Natural killer cell (primary cell): ENCODE results near the gene TYRO3. TPM values are rescaled to one million over a fixed set of nuclear protein-coding genes. Genes with fewer than 3 reads are reported as not detected.

Experiments used
- ATAC-seq, 3 donors: fragments of 150-1000 bp in 2 of 3; fragments of 200-7000 bp in 1 of 3; cut with Tn5 transposase; 1 replicate in 1 of 3; 2 replicates in 2 of 3; pipeline ENCODE4 v1.10.0; 2021; ENCODE audit warnings: mild to moderate bottlenecking in 2 of 3, moderate library complexity in 2 of 3
- DNase-seq, 2 donors: peaks; one replicate each; pipeline versions ENCODE4 v3.0.0 to v3.0.0-alpha.2; 2013 to 2021; ENCODE audit warnings: mixed read lengths in 1 of 2
- H3K27ac ChIP-seq: one replicate; pipeline ENCODE4 v1.5.1; 2013; ENCODE audit warnings: mild to moderate bottlenecking, low read length
- H3K27me3 ChIP-seq: one replicate; pipeline ENCODE4 v1.6.1; 2013; ENCODE audit warnings: low read length; ENCODE audit not compliant: control insufficient read depth, insufficient read depth
- H3K36me3 ChIP-seq: one replicate; pipeline ENCODE4 v1.6.1; 2013; ENCODE audit warnings: low read length; ENCODE audit not compliant: control insufficient read depth, insufficient read depth
- H3K4me1 ChIP-seq: one replicate; pipeline ENCODE4 v1.6.1; 2013; ENCODE audit warnings: low read length; ENCODE audit not compliant: control insufficient read depth, insufficient read depth
- H3K4me3 ChIP-seq: one replicate; pipeline ENCODE4 v1.5.1; 2013; ENCODE audit warnings: low read length
- H3K9me3 ChIP-seq: one replicate; pipeline ENCODE4 v1.6.1; 2013; ENCODE audit warnings: low read length; ENCODE audit not compliant: control insufficient read depth, insufficient read depth
- H3K27ac Mint-ChIP-seq, 2 donors: one replicate each; pipeline ENCODE4 v1.8.0; 2022; ENCODE audit warnings: mild to moderate bottlenecking in 2 of 2, mixed read lengths in 2 of 2, moderate library complexity in 1 of 2
- H3K27me3 Mint-ChIP-seq, 2 donors: one replicate each; pipeline ENCODE4 v1.8.0; 2022; ENCODE audit warnings: low read depth in 2 of 2, mixed read lengths in 2 of 2
- H3K36me3 Mint-ChIP-seq: one replicate; pipeline ENCODE4 v1.8.0; 2022; ENCODE audit warnings: mixed read lengths
- H3K4me1 Mint-ChIP-seq, 2 donors: one replicate each; pipeline ENCODE4 v1.8.0; 2022; ENCODE audit warnings: mixed read lengths in 2 of 2
- H3K4me3 Mint-ChIP-seq: one replicate; pipeline ENCODE4 v1.8.0; 2022; ENCODE audit warnings: mild to moderate bottlenecking, moderate library complexity, mixed read lengths
- H3K9me3 Mint-ChIP-seq, 2 donors: one replicate each; pipeline ENCODE4 v1.8.0; 2022; ENCODE audit warnings: mixed read lengths in 2 of 2
- CTCF ChIP-seq: fragments of 200-600 bp; IDR thresholded peaks from one replicate; pipeline ENCODE4 v1.8.0; 2022; ENCODE audit warnings: antibody characterized with exemption
- WGBS: methylation state at CpG from one replicate; pipeline ENCODE4 v1.1.7; 2013; ENCODE audit warnings: missing lambda C conversion rate; ENCODE audit not compliant: insufficient coverage; 5-methylcytosine and 5-hydroxymethylcytosine counted together
- intact Hi-C: fragments of 100-400 bp; cut with micrococcal nuclease; formaldehyde crosslinking; loops from one replicate; pipeline ENCODE4 v1.14.2; 2022
- total RNA-seq, 4 donors: library from RNA; stranded (reverse); fragments of 120-200 nt in 1 of 4; gene quantifications; one replicate each; pipeline versions ENCODE4 v1.2.3 to v1.2.4, GENCODE V29; 2013 to 2022

TYRO3 gene
- total RNA-seq, 3 donors from 2014 or later (not counting 1 experiment from before 2014, with no cell fraction given) = 0.25 to 0.80 (median 0.36) TPM

GRCh38 chr15:41536866-41537265 lies 22.1 kb upstream of the TYRO3 start:
- intact Hi-C loops = no loop called here
- no peaks in the 10 kb centered on the region for H3K9me3 Mint-ChIP-seq
- no peak overlapping the region for H3K4me3 ChIP-seq
- no peaks in the 10 kb centered on the region for H3K27me3 Mint-ChIP-seq
- H3K27ac Mint-ChIP-seq = no peak overlapping the region
- no peaks in the 10 kb centered on the region for H3K4me1 ChIP-seq
- H3K36me3 Mint-ChIP-seq = no peaks in the 10 kb centered on the region
- DNase-seq = no peak
- 86% methylated on average over 11 of the region's 11 CpGs for WGBS
- H3K4me3 Mint-ChIP-seq = no peak overlapping the region
- H3K27ac ChIP-seq = no peak overlapping the region
- no peak for TF ChIP-seq CTCF
- H3K36me3 ChIP-seq = peaks cover 27% of the 10 kb centered on the region
- no peaks in the 10 kb centered on the region for H3K27me3 ChIP-seq
- peaks cover 0 to 11% of the 10 kb centered on the region in 2 donors for H3K4me1 Mint-ChIP-seq
- H3K9me3 ChIP-seq = no peaks in the 10 kb centered on the region
- ATAC-seq = no peak

- Histone ChIP-seq H3K27me3 (no peaks in the 10 kb centered on the region), H3K4me3 (peak overlapping the region; percentile 80), H3K4me1 (peaks cover 15% of the 10 kb centered on the region), H3K27ac (peak overlapping the region; percentile 51), H3K9me3 (no peaks in the 10 kb centered on the region), H3K36me3 (no peaks in the 10 kb centered on the region)
- intact Hi-C loops = no loop called here
- H3K9me3 Mint-ChIP-seq = no peaks in the 10 kb centered on the region
- ATAC-seq (no peak), DNase-seq (peak in 1 of 2 donors; percentile 16)
- peak overlapping the region; percentile 91 for H3K4me3 Mint-ChIP-seq
- WGBS = 13% methylated on average over 8 of the region's 8 CpGs
- peaks cover 18 to 21% of the 10 kb centered on the region in 2 donors for H3K4me1 Mint-ChIP-seq
- no peaks in the 10 kb centered on the region for H3K27me3 Mint-ChIP-seq
- TF ChIP-seq CTCF = no peak
- no peaks in the 10 kb centered on the region for H3K36me3 Mint-ChIP-seq
- peak overlapping the region; percentile 82 to 89 for H3K27ac Mint-ChIP-seq
Observed at GRCh38 chr15:41543521-41543870, 15.5 kb upstream of the TYRO3 start.

GRCh38 chr15:41544650-41545015 lies 14.4 kb upstream of the TYRO3 start:
- H3K27ac Mint-ChIP-seq = peak overlapping the region; percentile 82 to 89
- WGBS = 78% methylated on average over 11 of the region's 15 CpGs
- intact Hi-C loops = loop anchor here (1.0 kb wide), 2 partner anchors 14 to 116 kb away; partner anchors contain the start of gene MGA
- no peaks in the 10 kb centered on the region for H3K36me3 Mint-ChIP-seq
- H3K36me3 ChIP-seq = no peaks in the 10 kb centered on the region
- H3K4me1 Mint-ChIP-seq = peaks cover 16 to 18% of the 10 kb centered on the region in 2 donors
- H3K27me3 Mint-ChIP-seq = no peaks in the 10 kb centered on the region
- H3K9me3 ChIP-seq = no peaks in the 10 kb centered on the region
- no peaks in the 10 kb centered on the region for H3K27me3 ChIP-seq
- DNase-seq (peak in 1 of 2 donors; percentile 45), ATAC-seq (no peak)
- peak overlapping the region; percentile 80 for H3K4me3 ChIP-seq
- TF ChIP-seq CTCF = no peak
- no peaks in the 10 kb centered on the region for H3K9me3 Mint-ChIP-seq
- peaks cover 15% of the 10 kb centered on the region for H3K4me1 ChIP-seq
- peak overlapping the region; percentile 91 for H3K4me3 Mint-ChIP-seq
- peak overlapping the region; percentile 45 for H3K27ac ChIP-seq

GRCh38 chr15:41545218-41545617 lies 13.8 kb upstream of the TYRO3 start:
- WGBS = 97% methylated on average over 3 of the region's 3 CpGs

More at GRCh38 chr15:41545218-41545617, 13.8 kb upstream of the TYRO3 start:
- Histone ChIP-seq H3K4me1 (peaks cover 15% of the 10 kb centered on the region), H3K27ac (no peak overlapping the region), H3K9me3 (no peaks in the 10 kb centered on the region), H3K36me3 (no peaks in the 10 kb centered on the region), H3K4me3 (no peak overlapping the region), H3K27me3 (no peaks in the 10 kb centered on the region)
- intact Hi-C loops = no loop called here
- Mint-ChIP-seq H3K4me3 (peak overlapping the region; percentile 91), H3K27ac (peak overlapping the region; percentile 82 to 89), H3K4me1 (peaks cover 16 to 18% of the 10 kb centered on the region in 2 donors), H3K36me3 (no peaks in the 10 kb centered on the region), H3K27me3 (no peaks in the 10 kb centered on the region), H3K9me3 (no peaks in the 10 kb centered on the region)
- DNase-seq (no peak), ATAC-seq (no peak)
- no peak for TF ChIP-seq CTCF
